PC-3 (cell line): ENCODE data around the gene FRMD7.

Experiments used
- CTCF ChIP-seq: fragments of 300-600 bp; sonication (generic); conservative IDR thresholded peaks from 2 replicates; pipeline ENCODE4 v1.5.1; 2017; ENCODE audit warnings: antibody characterized with exemption, low read depth, mild to moderate bottlenecking, low read length
- EZH2 ChIP-seq: fragments of 300-600 bp; sonication (generic); IDR thresholded peaks from one replicate; pipeline ENCODE4 v1.6.1; 2017; ENCODE audit warnings: antibody characterized with exemption, mild to moderate bottlenecking, low read length; ENCODE audit not compliant: unreplicated experiment

GRCh38 chrX:132153166-132153565, 25.3 kb upstream of the FRMD7 start:
- TF ChIP-seq EZH2 (no peak), CTCF (no peak)
